A673 (cell line): ENCODE measurements around the gene DIP2C. TPM values are rescaled to one million over a fixed set of nuclear protein-coding genes. Genes with fewer than 3 reads are reported as not detected.

Experiments
- BruUV-seq: library from RNA; stranded (reverse); fragments of 400-500 nt; replicated peaks from 2 replicates; lab custom pipeline; 2021; lab: Mats Ljungman, UMichigan
- CTCF ChIA-PET: fragments of 300-600 bp; sonication (Branson Sonifier 250); formaldehyde crosslinking; loops from one replicate; lab custom pipeline; 2022; ENCODE audit warnings: antibody characterized with exemption; lab: Charles Lee
- POLR2A ChIA-PET: fragments of 300-600 bp; sonication (Branson Sonifier 250); formaldehyde crosslinking; loops from one replicate; lab custom pipeline; 2022; ENCODE audit warnings: antibody characterized with exemption; ENCODE audit not compliant: low non-redundant PET; lab: Charles Lee
- DNase-seq: peaks from one replicate; pipeline ENCODE4 v3.0.0-alpha.2; 2015; ENCODE audit warnings: low spot score
- H3K27ac ChIP-seq: fragments of 200-600 bp; sonication (generic); 2 replicates; pipeline ENCODE4 v1.5.1; 2016; ENCODE audit warnings: mixed run types, low read depth, mild to moderate bottlenecking, mixed read lengths, antibody characterized with exemption, low read length; ENCODE audit not compliant: poor library complexity, severe bottlenecking
- H3K27me3 ChIP-seq: fragments of 200-600 bp; sonication (generic); replicated peaks from 2 replicates; pipeline ENCODE4 v1.6.1; 2017; ENCODE audit warnings: mixed run types, low read depth, mild to moderate bottlenecking, mixed read lengths, antibody characterized with exemption, low read length; ENCODE audit not compliant: insufficient read depth, poor library complexity
- H3K36me3 ChIP-seq: fragments of 200-600 bp; sonication (generic); 2 replicates; pipeline ENCODE4 v1.6.1; 2016; ENCODE audit warnings: mixed run types, mild to moderate bottlenecking, mixed read lengths, antibody characterized with exemption, low read length; ENCODE audit not compliant: insufficient read depth, poor library complexity, severe bottlenecking
- H3K4me1 ChIP-seq: fragments of 200-600 bp; sonication (generic); 2 replicates; pipeline ENCODE4 v1.6.1; 2017; ENCODE audit warnings: mixed run types, mild to moderate bottlenecking, mixed read lengths, antibody characterized with exemption, low read length; ENCODE audit not compliant: insufficient read depth, poor library complexity, severe bottlenecking
- H3K4me3 ChIP-seq: fragments of 200-600 bp; sonication (generic); 2 replicates; pipeline ENCODE4 v1.5.1; 2016; ENCODE audit warnings: low read depth, mixed run types, mild to moderate bottlenecking, mixed read lengths, low read length; ENCODE audit not compliant: poor library complexity, severe bottlenecking
- H3K9me3 ChIP-seq: fragments of 200-600 bp; sonication (generic); 2 replicates; pipeline ENCODE4 v1.6.1; 2016; ENCODE audit warnings: mixed run types, low read depth, mild to moderate bottlenecking, mixed read lengths, antibody characterized with exemption, low read length; ENCODE audit not compliant: poor library complexity, severe bottlenecking
- CTCF ChIP-seq: fragments of 300-800, 200-600 bp; sonication (generic); conservative IDR thresholded peaks from 2 replicates; pipeline ENCODE4 v1.5.1; 2017; ENCODE audit warnings: low read depth, mild to moderate bottlenecking, antibody characterized with exemption, low read length, moderate library complexity, mixed read lengths
- EZH2 ChIP-seq: fragments of 200-600 bp; sonication (generic); IDR thresholded peaks from 2 replicates; pipeline ENCODE4 v1.6.1; 2017; ENCODE audit warnings: borderline replicate concordance, low read depth, mild to moderate bottlenecking, mixed read lengths, antibody characterized with exemption, low read length; ENCODE audit not compliant: poor library complexity, severe bottlenecking
- intact Hi-C: fragments of 100-400 bp; cut with micrococcal nuclease; formaldehyde crosslinking; loops from one replicate; pipeline ENCODE4 v1.10.0; 2022; ENCODE audit not compliant: unreplicated experiment
- total RNA-seq: library from RNA; stranded (reverse); gene quantifications from 2 replicates; pipeline ENCODE4 v1.2.3, GENCODE V29; 2021

Gene DIP2C
- total RNA-seq, 1 experiment from 2014 or later: 13.2 TPM

- CTCF ChIA-PET: no interaction called here
- peaks cover 7% of the 10 kb centered on the region for H3K4me1 ChIP-seq
- intact Hi-C loops: no loop called here
- H3K36me3 ChIP-seq: no peaks in the 10 kb centered on the region
- no peaks in the 10 kb centered on the region for H3K9me3 ChIP-seq
- no peak for DNase-seq
- no TSS peak for BruUV-seq
- H3K27me3 ChIP-seq: no peaks in the 10 kb centered on the region
- POLR2A ChIA-PET: no interaction called here
- no peak overlapping the region for H3K4me3 ChIP-seq
- TF ChIP-seq CTCF: no peak
- TF ChIP-seq EZH2: no peak
- H3K27ac ChIP-seq: no peak overlapping the region
These were observed 391.9 kb downstream of the DIP2C start for GRCh38 chr10:297567-297966.

GRCh38 chr10:293636-294035 is 395.8 kb downstream of the DIP2C start:
- TF ChIP-seq EZH2 (no peak), CTCF (no peak)
- no TSS peak for BruUV-seq
- H3K9me3 ChIP-seq: no peaks in the 10 kb centered on the region
- no peak for DNase-seq
- no peaks in the 10 kb centered on the region for H3K36me3 ChIP-seq
- intact Hi-C loops: no loop called here
- peaks cover 7% of the 10 kb centered on the region for H3K4me1 ChIP-seq
- ChIA-PET POLR2A (no interaction called here), CTCF (no interaction called here)
- no peak overlapping the region for H3K27ac ChIP-seq
- H3K27me3 ChIP-seq: no peaks in the 10 kb centered on the region
- no peak overlapping the region for H3K4me3 ChIP-seq

- no TSS peak for BruUV-seq
- H3K4me1 ChIP-seq: no peaks in the 10 kb centered on the region
- H3K4me3 ChIP-seq: no peak overlapping the region
- no peak overlapping the region for H3K27ac ChIP-seq
- TF ChIP-seq EZH2: no peak
- no peak for TF ChIP-seq CTCF
- intact Hi-C loops: no loop called here
- H3K36me3 ChIP-seq: no peaks in the 10 kb centered on the region
- no peaks in the 10 kb centered on the region for H3K9me3 ChIP-seq
- POLR2A ChIA-PET: no interaction called here
- CTCF ChIA-PET: no interaction called here
- H3K27me3 ChIP-seq: no peaks in the 10 kb centered on the region
- peak; percentile 14 for DNase-seq
These were observed 399.3 kb downstream of the DIP2C start for GRCh38 chr10:290026-290725.
